D721Med (cell line): ENCODE results near the gene COL5A1.

Source experiments
- DNase-seq: peaks from one replicate; pipeline ENCODE4 v3.0.0; 2011; ENCODE audit warnings: low spot score; ENCODE audit not compliant: insufficient read length
- FAIRE-seq: peaks from 2 replicates; lab custom pipeline; 2011; peaks lifted over from hg19 to GRCh38; lab: Jason Lieb, UNC
- CTCF ChIP-seq: IDR thresholded peaks from 2 replicates; pipeline ENCODE4 v1.5.1; 2012; ENCODE audit warnings: mild to moderate bottlenecking, control low read depth; ENCODE audit not compliant: insufficient read depth; ENCODE audit errors: missing control alignments

COL5A1 gene

GRCh38 chr9:134872482-134873231, 231.1 kb downstream of the COL5A1 start:
- no peak for FAIRE-seq
- no peak for DNase-seq
- TF ChIP-seq CTCF: no peak

GRCh38 chr9:134875371-134875770, 233.8 kb downstream of the COL5A1 start:
- DNase-seq (no peak), FAIRE-seq (no peak)
- no peak for TF ChIP-seq CTCF

- no peak for TF ChIP-seq CTCF
- FAIRE-seq: no peak
- no peak for DNase-seq
Observed at GRCh38 chr9:134877541-134877940, 235.9 kb downstream of the COL5A1 start.

- no peak for FAIRE-seq
- no peak for DNase-seq
- no peak for TF ChIP-seq CTCF
Observed at GRCh38 chr9:134879664-134880483, 238.3 kb downstream of the COL5A1 start.

- no peak for FAIRE-seq
- TF ChIP-seq CTCF: no peak
Observed at GRCh38 chr9:134880484-134881312, 239.1 kb downstream of the COL5A1 start, which contains the start of gene FCN2. Gene FCN2 (plus strand): TSS chr9:134880810. CDS start chr9:134880822, 12 bp downstream.

GRCh38 chr9:134881313-134881670, 239.7 kb downstream of the COL5A1 start:
- no peak for FAIRE-seq
- TF ChIP-seq CTCF: no peak
- no peak for DNase-seq

More at GRCh38 chr9:134880484-134881312, 239.1 kb downstream of the COL5A1 start, which contains the start of gene FCN2:
- DNase-seq: no peak
